SIG-M5 treated with dmso at 0.1 percent for 504 hours (cell line): ENCODE data around the gene SUSD1.

Experiments used
- DNase-seq: peaks from one replicate; lab custom pipeline; 2025; ENCODE audit not compliant: unreplicated experiment; lab: John Stamatoyannopoulos, UW

The SUSD1 gene

DNA sequence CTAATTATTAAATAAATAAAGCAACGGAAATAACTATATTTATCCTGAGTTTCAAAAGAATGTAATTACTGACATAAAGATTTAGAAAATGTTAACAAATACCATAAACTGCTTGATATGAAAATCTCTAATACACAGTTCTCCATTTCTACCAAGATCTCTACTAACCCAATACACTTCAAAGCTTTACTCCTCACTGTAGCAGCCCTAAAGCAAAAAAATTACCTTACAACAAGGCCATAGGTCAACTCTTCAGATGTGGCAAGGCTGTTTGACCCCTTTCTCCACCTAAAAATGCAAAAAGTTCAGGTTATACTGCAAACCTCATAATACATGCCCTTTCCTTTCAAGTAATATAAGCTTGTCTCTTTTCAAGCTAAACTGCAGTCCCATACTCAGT, 181.8 kb downstream of the SUSD1 start:
- DNase-seq = no peak

DNA sequence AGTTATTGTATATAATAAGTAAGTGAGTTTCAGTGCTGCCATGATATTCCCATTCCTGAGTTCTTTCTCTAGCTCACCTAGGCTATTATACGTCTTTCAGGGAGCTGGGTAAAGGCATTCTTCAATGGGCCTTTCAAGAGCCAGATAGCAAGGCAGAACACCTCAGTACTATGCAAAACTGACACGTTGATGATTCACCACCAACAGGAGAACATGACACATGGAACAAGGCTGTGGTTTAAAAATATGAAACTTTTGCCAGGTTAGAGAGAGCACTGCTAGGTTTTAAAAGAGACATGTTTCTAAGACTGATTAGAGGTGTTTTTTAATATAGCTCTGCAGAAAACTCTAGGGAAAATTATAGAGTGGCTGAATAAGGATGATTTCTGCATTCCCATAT, 182.6 kb downstream of the SUSD1 start:
- no peak for DNase-seq

DNA sequence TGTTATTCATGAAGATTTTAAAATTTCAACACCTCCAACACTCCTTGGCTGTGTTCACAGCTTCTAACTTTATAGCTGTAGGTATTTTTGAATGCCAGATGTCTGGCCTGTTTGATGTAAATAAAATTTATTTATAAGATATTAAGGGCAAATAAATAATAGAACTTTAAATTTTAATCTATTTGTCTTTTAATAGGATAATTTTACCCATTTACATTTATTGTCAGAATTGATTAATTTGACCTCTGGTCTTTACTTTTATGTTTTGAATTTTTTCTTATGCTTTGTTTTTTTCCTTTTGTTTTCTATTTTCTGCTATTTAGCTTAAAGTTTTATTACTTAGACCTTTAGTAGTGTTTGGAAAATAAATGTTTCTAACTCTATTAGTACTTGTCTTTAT, 183.9 kb downstream of the SUSD1 start:
- no peak for DNase-seq
